HFFc6 (cell line): ENCODE measurements around the gene CRISPLD2. TPM values are rescaled to one million over a fixed set of nuclear protein-coding genes. Genes with fewer than 3 reads are reported as not detected.

Experiments used
- DNase-seq: peaks from one replicate; pipeline ENCODE4 v3.0.0-alpha.2; 2018
- H3K27ac Mint-ChIP-seq: 2 replicates; pipeline ENCODE4 v1.8.0; 2020; ENCODE audit warnings: mild to moderate bottlenecking, mixed read lengths
- H3K27me3 Mint-ChIP-seq: 2 replicates; pipeline ENCODE4 v1.8.0; 2021; ENCODE audit warnings: mild to moderate bottlenecking, moderate library complexity, mixed read lengths; ENCODE audit not compliant: insufficient read depth
- H3K36me3 Mint-ChIP-seq: 2 replicates; pipeline ENCODE4 v1.8.0; 2021; ENCODE audit warnings: low read depth, mixed read lengths
- H3K4me1 Mint-ChIP-seq: 2 replicates; pipeline ENCODE4 v1.8.0; 2020; ENCODE audit warnings: low read depth, mixed read lengths
- H3K4me3 Mint-ChIP-seq: 2 replicates; pipeline ENCODE4 v1.8.0; 2020; ENCODE audit warnings: mild to moderate bottlenecking, moderate library complexity, mixed read lengths
- H3K9me3 Mint-ChIP-seq: 2 replicates; pipeline ENCODE4 v1.8.0; 2020; ENCODE audit warnings: mild to moderate bottlenecking, mixed read lengths
- CTCF ChIP-seq: fragments of 200-600 bp; sonication (generic); IDR thresholded peaks from 2 replicates; pipeline ENCODE4 v1.5.0; 2021; ENCODE audit warnings: antibody characterized with exemption, mild to moderate bottlenecking
- total RNA-seq, 6 experiments: library from RNA; stranded (reverse); fragmentation: NEBNext Ultra II Directional; extraction: Animal tissue kit (Norgen Biotek cat#: 25700); gene quantifications; 2 replicates in 1 of 6; 3 replicates in 5 of 6; pipeline ENCODE4 v1.2.3, GENCODE V29; 2021

Gene CRISPLD2
- total RNA-seq, 6 experiments from 2014 or later: 12.2 to 15.5 (median 13.6) TPM

- DNase-seq: no peak
- Mint-ChIP-seq H3K27me3 (peaks cover 14% of the 10 kb centered on the region), H3K4me3 (no peak overlapping the region), H3K9me3 (no peaks in the 10 kb centered on the region), H3K4me1 (peaks cover 12% of the 10 kb centered on the region), H3K36me3 (0 out of 2 replicates have a peak, but pooled peaks cover 3% of the 10 kb centered on the region), H3K27ac (no peak overlapping the region)
- TF ChIP-seq CTCF: no peak
Measured at GRCh38 chr16:84815462-84815861, 4.3 kb upstream of the CRISPLD2 start.

GRCh38 chr16:84816023-84816422 lies 3.8 kb upstream of the CRISPLD2 start:
- TF ChIP-seq CTCF: no peak
- Mint-ChIP-seq H3K27me3 (peaks cover 14% of the 10 kb centered on the region), H3K27ac (no peak overlapping the region), H3K4me1 (peaks cover 14% of the 10 kb centered on the region), H3K36me3 (0 out of 2 replicates have a peak, but pooled peaks cover 3% of the 10 kb centered on the region), H3K9me3 (no peaks in the 10 kb centered on the region), H3K4me3 (no peak overlapping the region)
- DNase-seq: no peak

- H3K27me3 Mint-ChIP-seq: peaks cover 14% of the 10 kb centered on the region
- H3K4me1 Mint-ChIP-seq: peaks cover 17% of the 10 kb centered on the region
- 0 out of 2 replicates have a peak, but pooled peaks cover 3% of the 10 kb centered on the region for H3K36me3 Mint-ChIP-seq
- no peak for DNase-seq
- H3K9me3 Mint-ChIP-seq: no peaks in the 10 kb centered on the region
- no peak overlapping the region for H3K27ac Mint-ChIP-seq
- no peak for TF ChIP-seq CTCF
- no peak overlapping the region for H3K4me3 Mint-ChIP-seq
Measured at GRCh38 chr16:84816485-84816884, 3.3 kb upstream of the CRISPLD2 start.

GRCh38 chr16:84817206-84817605 lies 2.6 kb upstream of the CRISPLD2 start:
- Mint-ChIP-seq H3K9me3 (no peaks in the 10 kb centered on the region), H3K4me1 (peaks cover 24% of the 10 kb centered on the region), H3K4me3 (no peak overlapping the region), H3K27ac (no peak overlapping the region), H3K36me3 (0 out of 2 replicates have a peak, but pooled peaks cover 3% of the 10 kb centered on the region), H3K27me3 (peaks cover 11% of the 10 kb centered on the region)
- no peak for TF ChIP-seq CTCF
- no peak for DNase-seq

GRCh38 chr16:84817613-84818012 lies 2.2 kb upstream of the CRISPLD2 start:
- peaks cover 28% of the 10 kb centered on the region for H3K4me1 Mint-ChIP-seq
- H3K4me3 Mint-ChIP-seq: no peak overlapping the region
- DNase-seq: no peak
- no peak overlapping the region for H3K27ac Mint-ChIP-seq
- TF ChIP-seq CTCF: no peak
- H3K27me3 Mint-ChIP-seq: peaks cover 11% of the 10 kb centered on the region
- 0 out of 2 replicates have a peak, but pooled peaks cover 3% of the 10 kb centered on the region for H3K36me3 Mint-ChIP-seq
- no peaks in the 10 kb centered on the region for H3K9me3 Mint-ChIP-seq

GRCh38 chr16:84818133-84818532 lies 1.7 kb upstream of the CRISPLD2 start:
- DNase-seq: no peak
- Mint-ChIP-seq H3K27ac (no peak overlapping the region), H3K4me1 (peaks cover 33% of the 10 kb centered on the region), H3K27me3 (peaks cover 11% of the 10 kb centered on the region), H3K9me3 (no peaks in the 10 kb centered on the region), H3K4me3 (no peak overlapping the region), H3K36me3 (peaks cover 6% of the 10 kb centered on the region)
- no peak for TF ChIP-seq CTCF
